ENCODE data around the gene HORMAD2.

DNA sequence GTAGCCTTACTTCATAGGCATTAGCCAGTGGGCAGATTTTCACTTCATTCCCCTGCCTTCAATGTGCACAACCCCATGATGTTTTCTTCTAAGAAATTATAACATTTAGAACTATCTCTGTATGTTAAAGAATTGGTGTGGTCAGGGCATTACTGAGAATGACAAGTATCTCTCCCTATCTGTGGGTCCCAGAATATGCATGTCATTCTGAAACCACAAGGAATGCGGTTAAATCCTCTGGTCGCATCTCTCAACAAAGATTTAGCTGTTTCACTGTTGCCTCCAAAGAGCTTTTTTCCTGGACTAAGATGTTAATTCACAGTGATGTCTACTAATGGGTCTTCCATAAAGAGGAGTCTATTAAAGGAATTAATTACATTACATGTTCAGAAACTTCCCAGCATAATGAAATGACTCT is 103.6 kb downstream of the HORMAD2 start:
- no peak for TF ChIP-seq POLR2A (IDR thresholded peaks at IDR 0.05)
- TF ChIP-seq, protein P1, sequence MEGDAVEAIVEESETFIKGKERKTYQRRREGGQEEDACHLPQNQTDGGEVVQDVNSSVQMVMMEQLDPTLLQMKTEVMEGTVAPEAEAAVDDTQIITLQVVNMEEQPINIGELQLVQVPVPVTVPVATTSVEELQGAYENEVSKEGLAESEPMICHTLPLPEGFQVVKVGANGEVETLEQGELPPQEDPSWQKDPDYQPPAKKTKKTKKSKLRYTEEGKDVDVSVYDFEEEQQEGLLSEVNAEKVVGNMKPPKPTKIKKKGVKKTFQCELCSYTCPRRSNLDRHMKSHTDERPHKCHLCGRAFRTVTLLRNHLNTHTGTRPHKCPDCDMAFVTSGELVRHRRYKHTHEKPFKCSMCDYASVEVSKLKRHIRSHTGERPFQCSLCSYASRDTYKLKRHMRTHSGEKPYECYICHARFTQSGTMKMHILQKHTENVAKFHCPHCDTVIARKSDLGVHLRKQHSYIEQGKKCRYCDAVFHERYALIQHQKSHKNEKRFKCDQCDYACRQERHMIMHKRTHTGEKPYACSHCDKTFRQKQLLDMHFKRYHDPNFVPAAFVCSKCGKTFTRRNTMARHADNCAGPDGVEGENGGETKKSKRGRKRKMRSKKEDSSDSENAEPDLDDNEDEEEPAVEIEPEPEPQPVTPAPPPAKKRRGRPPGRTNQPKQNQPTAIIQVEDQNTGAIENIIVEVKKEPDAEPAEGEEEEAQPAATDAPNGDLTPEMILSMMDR (IDR thresholded peaks at IDR 0.05 in 4 of 5, conservative IDR thresholded peaks at IDR 0.05 in 1 of 5), result no peak

Data from gastrocnemius medialis (tissue), 4 donors.